Duodenal mucosa (tissue), 2 donors: ENCODE results near the gene BACE1-AS.

ENCODE experiments used
- H3K27ac ChIP-seq: one replicate; pipeline ENCODE4 v1.7.0; 2013; ENCODE audit warnings: low read depth, low read length
- H3K27me3 ChIP-seq, 2 donors: one replicate each; pipeline ENCODE4 v1.7.0; 2013; ENCODE audit warnings: low read length in 2 of 2, control low read depth in 1 of 2; ENCODE audit not compliant: insufficient read depth in 2 of 2, control insufficient read depth in 1 of 2
- H3K36me3 ChIP-seq, 2 donors: one replicate each; pipeline ENCODE4 v1.7.0; 2013; ENCODE audit warnings: low read length in 2 of 2, control low read depth in 1 of 2; ENCODE audit not compliant: insufficient read depth in 2 of 2, control insufficient read depth in 1 of 2
- H3K4me1 ChIP-seq, 2 donors: one replicate each; pipeline ENCODE4 v1.7.0; 2013; ENCODE audit warnings: low read length in 2 of 2, control low read depth in 1 of 2; ENCODE audit not compliant: insufficient read depth in 2 of 2, control insufficient read depth in 1 of 2
- H3K4me3 ChIP-seq, 2 donors: one replicate each; pipeline ENCODE4 v1.7.0; 2013; ENCODE audit warnings: low read length in 2 of 2, low read depth in 1 of 2
- H3K9ac ChIP-seq, 2 donors: one replicate each; pipeline ENCODE4 v1.7.0; 2013; ENCODE audit warnings: low read length in 2 of 2, low read depth in 1 of 2
- H3K9me3 ChIP-seq, 2 donors: one replicate each; pipeline ENCODE4 v1.7.0; 2013; ENCODE audit warnings: low read length in 2 of 2, control low read depth in 1 of 2; ENCODE audit not compliant: control insufficient read depth in 1 of 2

BACE1-AS gene

DNA sequence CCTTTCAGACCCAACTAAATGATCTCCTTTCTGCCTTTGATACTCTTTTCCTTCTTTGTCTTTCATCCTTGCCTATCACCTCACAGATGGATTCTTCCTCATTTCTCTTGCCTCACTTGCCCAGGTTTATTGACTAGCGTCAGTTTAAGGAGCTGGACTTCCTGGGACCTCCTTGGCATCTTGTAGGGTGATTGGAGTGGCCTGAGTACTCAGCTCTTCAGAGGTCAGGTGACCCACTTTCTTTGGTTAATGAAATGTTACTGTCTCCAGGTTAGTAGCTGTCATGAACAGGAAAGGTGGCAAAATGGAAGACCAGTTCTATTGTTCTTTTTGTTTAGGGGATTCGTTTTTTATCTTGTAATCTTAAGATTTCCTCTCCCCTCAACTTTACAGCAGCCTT, 4.6 kb upstream of the BACE1-AS start:
- Histone ChIP-seq H3K4me1 (peaks cover 6 to 10% of the 10 kb centered on the region in 2 donors), H3K27me3 (no peaks in the 10 kb centered on the region), H3K9ac (no peak overlapping the region), H3K4me3 (no peak overlapping the region), H3K36me3 (peaks cover 40 to 68% of the 10 kb centered on the region in 2 donors), H3K9me3 (no peaks in the 10 kb centered on the region), H3K27ac (no peak overlapping the region)

DNA sequence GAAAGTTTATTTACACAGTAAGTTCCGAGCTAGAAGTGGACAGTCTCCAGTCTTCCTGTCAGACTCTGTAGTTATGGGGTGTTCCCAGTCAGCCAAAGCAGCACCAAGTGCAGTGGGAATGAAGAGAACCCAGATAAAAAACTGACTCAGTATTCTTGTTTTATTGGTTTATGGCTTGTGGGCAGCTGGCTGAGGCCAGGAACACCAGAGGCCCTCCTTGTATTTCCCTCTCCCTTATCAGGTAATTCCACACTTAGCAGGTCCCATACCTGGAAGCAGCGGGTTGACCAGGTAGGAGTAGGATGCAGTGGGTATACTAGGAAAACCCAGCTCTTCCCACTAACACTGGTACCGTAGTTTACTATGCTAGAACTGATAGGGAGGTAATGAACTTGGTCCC, 3.5 kb upstream of the BACE1-AS start:
- peaks cover 6 to 10% of the 10 kb centered on the region in 2 donors for H3K4me1 ChIP-seq
- H3K9me3 ChIP-seq = no peaks in the 10 kb centered on the region
- peaks cover 38 to 58% of the 10 kb centered on the region in 2 donors for H3K36me3 ChIP-seq
- H3K27me3 ChIP-seq = no peaks in the 10 kb centered on the region
- H3K27ac ChIP-seq = no peak overlapping the region
- H3K9ac ChIP-seq = no peak overlapping the region
- no peak overlapping the region for H3K4me3 ChIP-seq

DNA sequence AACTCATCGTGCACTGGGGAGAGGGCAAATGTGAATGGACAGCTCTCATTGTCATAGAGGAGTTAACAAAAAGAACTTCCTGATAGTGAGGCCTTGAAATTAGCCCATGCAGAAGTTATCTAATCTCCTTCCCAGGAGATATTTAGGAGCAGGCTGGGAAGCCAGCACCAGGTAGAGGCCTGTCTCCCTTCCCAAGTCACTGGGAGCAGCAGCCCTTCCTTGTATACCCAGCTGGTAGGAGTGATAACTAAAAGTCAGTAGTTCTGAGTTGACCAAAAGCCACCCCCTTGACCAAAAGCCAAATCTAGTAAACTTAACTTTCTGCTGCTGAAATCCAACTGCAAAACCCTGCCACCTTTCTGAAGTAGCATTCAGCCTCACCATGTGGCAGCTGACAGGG, 1.4 kb upstream of the BACE1-AS start:
- Histone ChIP-seq H3K9ac (no peak overlapping the region), H3K9me3 (no peaks in the 10 kb centered on the region), H3K27me3 (no peaks in the 10 kb centered on the region), H3K4me1 (peaks cover 6 to 10% of the 10 kb centered on the region in 2 donors), H3K4me3 (no peak overlapping the region), H3K36me3 (peaks cover 33 to 50% of the 10 kb centered on the region in 2 donors), H3K27ac (no peak overlapping the region)

DNA sequence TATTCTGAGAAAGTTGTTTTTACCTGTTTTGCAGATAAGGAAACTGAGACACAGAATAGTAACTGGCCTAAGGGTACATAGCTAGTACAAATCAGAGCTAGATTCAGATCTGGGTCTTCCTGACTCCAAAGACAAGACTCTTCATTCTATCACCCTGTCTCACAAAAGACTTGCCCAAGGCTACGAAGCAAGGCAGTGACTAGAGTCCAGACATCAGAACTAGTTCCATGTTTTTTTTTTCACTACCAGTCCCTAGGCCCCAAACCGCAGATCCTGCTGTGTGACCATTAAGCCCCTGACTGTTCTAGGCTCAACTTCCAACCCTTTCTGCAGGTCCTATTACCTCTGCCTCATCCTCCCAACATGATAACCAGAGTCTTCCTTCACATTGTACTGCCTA, 1.5 kb downstream of the BACE1-AS start:
- H3K9ac ChIP-seq = no peak overlapping the region
- no peaks in the 10 kb centered on the region for H3K27me3 ChIP-seq
- peaks cover 21 to 31% of the 10 kb centered on the region in 2 donors for H3K36me3 ChIP-seq

DNA sequence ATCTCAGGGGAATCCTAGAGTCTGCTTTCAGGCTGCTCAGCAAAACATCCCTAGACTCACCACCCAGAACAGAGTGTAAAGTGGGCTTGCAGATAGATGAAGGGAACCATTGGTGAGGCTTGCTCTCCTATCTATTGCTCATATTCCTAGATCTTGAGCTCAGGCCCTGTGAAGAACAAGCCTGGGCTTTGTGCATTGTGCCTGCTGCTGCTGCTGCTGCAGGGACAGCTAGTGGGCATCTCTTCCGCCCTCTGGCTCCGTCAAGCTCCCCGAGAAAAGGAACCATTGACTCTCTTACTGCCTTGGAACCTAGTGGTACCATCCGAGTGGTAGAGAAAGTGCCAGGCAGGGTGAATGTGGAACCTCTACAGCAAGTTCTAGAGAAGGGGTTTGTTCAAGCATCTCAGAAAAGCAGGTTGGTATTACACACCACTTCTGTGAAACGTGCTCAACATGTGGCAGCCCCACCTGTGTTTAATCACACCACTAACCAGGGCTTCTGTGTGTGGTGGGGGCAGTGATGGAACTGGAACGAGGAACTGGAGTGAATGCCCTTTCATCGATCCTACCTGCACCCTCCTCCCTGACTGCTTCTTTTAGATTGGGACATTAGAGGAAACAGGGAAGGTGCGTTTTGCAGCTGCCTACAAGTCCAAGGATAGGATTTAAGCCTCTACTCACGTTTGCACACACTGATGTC, 4.4 kb downstream of the BACE1-AS start:
- H3K4me1 ChIP-seq = peaks cover 5 to 17% of the 10 kb centered on the region in 2 donors
- H3K4me3 ChIP-seq = no peak overlapping the region
- no peak overlapping the region for H3K9ac ChIP-seq
- H3K9me3 ChIP-seq = no peaks in the 10 kb centered on the region
- H3K27ac ChIP-seq = no peak overlapping the region
- H3K36me3 ChIP-seq = peaks cover 0 to 9% of the 10 kb centered on the region in 2 donors
- H3K27me3 ChIP-seq = no peaks in the 10 kb centered on the region

More for the DNA sequence above, 1.5 kb downstream of the BACE1-AS start:
- H3K9me3 ChIP-seq = no peaks in the 10 kb centered on the region
- no peak overlapping the region for H3K4me3 ChIP-seq
- no peak overlapping the region for H3K27ac ChIP-seq
- peaks cover 0 to 3% of the 10 kb centered on the region in 2 donors for H3K4me1 ChIP-seq

DNA sequence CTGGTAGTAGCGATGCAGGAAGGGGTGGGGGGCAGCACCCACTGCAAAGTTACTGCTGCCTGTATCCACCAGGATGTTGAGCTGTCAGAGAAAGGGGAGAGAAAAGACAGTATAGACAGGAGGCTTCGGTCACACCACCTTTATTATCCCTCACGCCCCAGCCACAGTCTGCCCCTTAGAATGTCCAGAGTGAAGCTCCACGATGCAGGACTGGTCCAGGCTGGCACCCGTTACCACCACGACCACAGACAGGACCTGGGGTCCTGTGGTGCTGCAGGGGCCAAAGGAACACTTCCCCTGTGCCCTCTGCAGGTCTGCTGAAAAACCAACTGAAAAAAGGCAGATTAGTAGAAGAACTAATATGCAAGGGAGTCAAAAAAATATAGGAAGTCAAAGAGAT, 5.7 kb downstream of the BACE1-AS start:
- H3K4me3 ChIP-seq = no peak overlapping the region
- H3K27ac ChIP-seq = no peak overlapping the region

DNA sequence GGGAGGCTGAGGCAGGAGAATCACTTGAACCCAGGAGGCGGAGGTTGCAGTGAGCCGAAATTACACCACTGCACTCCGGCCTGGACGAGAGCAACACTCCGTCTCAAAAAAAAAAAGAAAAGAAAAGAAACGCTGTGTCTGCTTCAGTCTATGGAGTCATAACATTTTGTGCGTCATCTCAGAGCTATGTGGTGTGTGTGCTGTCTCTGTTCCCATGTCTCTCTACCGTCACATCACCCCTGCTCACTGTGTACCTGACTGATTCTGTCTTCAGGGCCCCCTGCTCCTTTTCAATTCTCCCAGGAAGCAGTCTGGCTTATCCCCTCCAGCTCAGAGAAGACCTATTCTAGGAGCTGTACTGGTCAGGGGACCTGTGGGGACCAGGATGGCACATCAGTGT, 7.0 kb downstream of the BACE1-AS start:
- Histone ChIP-seq H3K9ac (no peak overlapping the region), H3K27me3 (no peaks in the 10 kb centered on the region), H3K27ac (no peak overlapping the region), H3K9me3 (no peaks in the 10 kb centered on the region), H3K4me1 (peaks cover 5 to 17% of the 10 kb centered on the region in 2 donors), H3K36me3 (peaks cover 0 to 5% of the 10 kb centered on the region in 2 donors), H3K4me3 (no peak overlapping the region)

More for the DNA sequence above, 5.7 kb downstream of the BACE1-AS start:
- H3K4me1 ChIP-seq = peaks cover 5 to 17% of the 10 kb centered on the region in 2 donors
- no peaks in the 10 kb centered on the region for H3K27me3 ChIP-seq
- no peak overlapping the region for H3K9ac ChIP-seq
- peaks cover 0 to 5% of the 10 kb centered on the region in 2 donors for H3K36me3 ChIP-seq
- H3K9me3 ChIP-seq = no peaks in the 10 kb centered on the region

DNA sequence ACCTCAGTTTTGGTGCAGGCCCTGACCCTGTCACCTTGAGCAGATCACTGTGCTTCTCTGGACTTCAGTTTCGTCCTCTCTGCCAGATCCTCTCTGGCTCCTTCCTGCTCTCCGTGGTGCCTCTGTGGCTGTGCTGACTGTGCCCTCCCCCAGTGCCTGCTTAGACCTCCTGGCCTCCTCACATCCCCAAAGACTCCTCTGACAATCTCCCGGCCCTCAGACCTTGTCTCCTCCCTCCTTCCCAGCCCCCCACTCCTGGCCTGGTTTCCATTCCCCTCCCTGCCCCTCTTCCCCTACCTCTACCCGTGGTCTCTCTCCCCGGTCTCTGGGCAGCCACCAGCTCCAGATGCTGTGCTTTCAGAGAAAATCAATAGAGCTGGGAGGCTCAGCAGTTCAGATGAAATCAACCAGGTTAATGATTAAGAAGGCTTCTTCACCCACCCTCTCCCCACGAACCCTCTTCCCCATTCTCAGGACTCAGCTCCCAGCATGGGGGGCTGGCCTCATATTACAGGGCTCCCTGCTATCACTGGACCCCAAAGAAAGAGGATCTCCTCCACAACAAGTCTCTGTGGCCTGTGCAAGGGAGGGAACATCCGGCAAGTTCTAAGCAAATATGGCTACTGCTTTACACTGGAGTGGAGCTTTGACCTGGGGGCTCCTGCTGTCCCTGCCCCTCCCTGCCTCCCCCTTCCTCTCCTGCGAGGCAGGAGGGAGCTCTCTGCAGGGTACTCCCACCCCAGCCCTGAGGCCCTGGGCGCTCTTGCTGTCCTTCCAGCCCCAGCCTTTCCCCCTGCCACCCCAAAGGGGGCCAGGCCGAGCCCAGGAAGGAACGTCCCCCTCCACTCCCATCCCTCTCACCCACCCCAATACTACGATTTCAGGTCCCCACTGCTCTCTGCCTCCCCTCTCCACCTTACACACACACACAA, 8.5 kb downstream of the BACE1-AS start:
- Histone ChIP-seq H3K27me3 (no peaks in the 10 kb centered on the region), H3K4me1 (peaks cover 5 to 17% of the 10 kb centered on the region in 2 donors), H3K9ac (no peak overlapping the region), H3K36me3 (no peaks in the 10 kb centered on the region), H3K27ac (no peak overlapping the region), H3K4me3 (no peak overlapping the region), H3K9me3 (no peaks in the 10 kb centered on the region)

DNA sequence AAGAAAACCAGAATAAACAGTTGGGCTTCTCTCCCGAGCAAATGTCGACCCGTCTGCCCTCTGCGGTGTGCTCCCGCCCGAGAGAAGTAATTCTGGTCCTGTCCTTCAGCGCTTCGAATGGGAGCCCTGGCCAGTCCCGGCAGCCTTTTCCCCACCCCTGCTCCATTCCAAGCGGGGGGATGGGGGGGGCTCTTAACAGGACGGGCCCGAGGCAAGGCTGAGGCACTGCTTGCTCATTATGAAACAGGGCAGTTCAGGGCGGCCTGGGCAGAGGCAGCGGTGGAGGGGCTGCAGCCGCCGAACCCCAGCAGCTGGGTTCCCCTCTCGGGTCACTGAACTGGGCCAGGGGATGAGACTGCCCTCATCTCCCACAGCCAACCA, 9.1 kb downstream of the BACE1-AS start:
- Histone ChIP-seq H3K9me3 (no peaks in the 10 kb centered on the region), H3K4me3 (no peak overlapping the region), H3K27me3 (no peaks in the 10 kb centered on the region), H3K4me1 (peaks cover 5 to 17% of the 10 kb centered on the region in 2 donors), H3K36me3 (no peaks in the 10 kb centered on the region), H3K9ac (peak overlapping the region in 1 of 2 donors; percentile 24), H3K27ac (no peak overlapping the region)

DNA sequence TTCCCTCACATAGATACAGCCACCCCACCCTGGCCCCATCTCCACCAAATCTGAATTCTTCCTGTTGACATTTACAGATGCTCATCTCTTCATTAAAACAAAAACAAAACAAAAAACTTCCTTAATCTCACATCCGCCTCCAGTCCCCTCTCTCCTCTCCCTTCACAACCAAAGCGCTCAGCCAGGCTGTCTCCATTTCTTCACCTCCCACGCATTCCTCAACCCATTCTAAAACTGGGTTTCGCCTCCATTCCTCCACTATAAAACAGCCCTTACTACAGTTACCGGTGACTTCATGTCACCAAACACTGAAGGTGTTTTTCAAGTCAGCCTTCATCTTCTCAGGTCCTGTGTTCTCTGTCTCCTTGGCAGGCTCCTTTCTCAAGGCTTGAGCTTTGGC, 9.6 kb downstream of the BACE1-AS start:
- peaks cover 5 to 17% of the 10 kb centered on the region in 2 donors for H3K4me1 ChIP-seq
- H3K36me3 ChIP-seq = no peaks in the 10 kb centered on the region
- no peaks in the 10 kb centered on the region for H3K27me3 ChIP-seq
- no peak overlapping the region for H3K27ac ChIP-seq
- H3K4me3 ChIP-seq = no peak overlapping the region
- peak overlapping the region in 1 of 2 donors; percentile 24 for H3K9ac ChIP-seq
- no peaks in the 10 kb centered on the region for H3K9me3 ChIP-seq
